Heart right ventricle (tissue), 16 donors: ENCODE measurements around the gene KIAA0930. TPM values are rescaled to one million over a fixed set of nuclear protein-coding genes. Genes with fewer than 3 reads are reported as not detected.

Experiments
- ATAC-seq, 8 donors: fragments of 200-7000 bp; cut with Tn5 transposase; one replicate each; pipeline ENCODE4 v1.9.1; 2020; ENCODE audit warnings: mild to moderate bottlenecking in 8 of 8, moderate library complexity in 8 of 8, moderate number of reproducible peaks in 1 of 8
- DNase-seq, 2 donors: peaks; one replicate each; pipeline ENCODE4 v3.0.0-alpha.2; 2020
- H3K27ac ChIP-seq, 10 donors: fragments of 200-600 bp; sonication (generic) in 2 of 10; one replicate each; pipeline versions ENCODE4 v1.5.0 to v1.8.0; 2020 to 2022; ENCODE audit warnings: mild to moderate bottlenecking in 3 of 10
- H3K27me3 ChIP-seq, 7 donors: fragments of 200-600 bp; one replicate each; pipeline ENCODE4 v1.8.0; 2021 to 2022; ENCODE audit warnings: mild to moderate bottlenecking in 2 of 7
- H3K36me3 ChIP-seq, 9 donors: fragments of 200-600 bp; sonication (generic) in 1 of 9; one replicate each; pipeline versions ENCODE4 v1.5.0 to v1.8.0; 2020 to 2022; ENCODE audit warnings: mild to moderate bottlenecking in 2 of 9
- H3K4me1 ChIP-seq, 9 donors: fragments of 200-600 bp; sonication (generic) in 1 of 9; one replicate each; pipeline versions ENCODE4 v1.5.0 to v1.8.0; 2020 to 2022; ENCODE audit warnings: mild to moderate bottlenecking in 4 of 9
- H3K4me3 ChIP-seq, 10 donors: fragments of 200-600 bp; sonication (generic) in 2 of 10; one replicate each; pipeline versions ENCODE4 v1.5.0 to v1.8.0; 2020 to 2022; ENCODE audit warnings: mild to moderate bottlenecking in 7 of 10, moderate library complexity in 2 of 10
- H3K9me3 ChIP-seq, 11 donors: fragments of 200-600 bp in 10 of 11; sonication (generic) in 2 of 11; one replicate each; pipeline versions ENCODE4 v1.5.0 to v1.8.0; 2013 to 2022; ENCODE audit warnings: mild to moderate bottlenecking in 2 of 11, control low read depth in 1 of 11, moderate library complexity in 1 of 11
- whole genome bisulfite sequencing, 2 donors: extraction: QIAGEN DNeasy Blood & Tissue Kit; methylation state at CpG; one replicate each; pipeline ENCODE4 v1.1.7; 2013; ENCODE audit warnings: inconsistent platforms in 1 of 2; 5-methylcytosine and 5-hydroxymethylcytosine counted together
- intact Hi-C, 10 donors: fragments of 100-400 bp; cut with DNase I; formaldehyde crosslinking; loops; one replicate each; pipeline versions ENCODE4 v1.11.1 to v1.14.2; 2022
- microRNA-seq, 2 donors: library from miRNA; unstranded; fragments of <30 nt; microRNA quantifications; one replicate each; pipeline ENCODE4 v1.2.0, GENCODE V29; 2021
- polyA plus RNA-seq, 2 donors: library from polyadenylated mRNA; stranded (reverse); fragments of 200-250 nt; gene quantifications; one replicate each; pipeline ENCODE4 v1.2.3, GENCODE V29; 2013
- total RNA-seq, 10 donors: library from RNA; stranded (reverse); fragmentation: NEBNext Ultra II Directional in 3 of 10; extraction: Animal tissue kit (Norgen Biotek cat#: 25700) in 3 of 10; gene quantifications; one replicate each; pipeline versions ENCODE4 v1.2.1 to v1.2.4, GENCODE V29; 2021 to 2023
- TF ChIP-seq, protein P1 (sequence below), 9 donors: fragments of 200-600 bp; sonication (generic) in 2 of 9; IDR thresholded peaks; one replicate each; pipeline versions ENCODE4 v1.5.0 to v1.8.0; 2021 to 2022; ENCODE audit warnings: antibody characterized with exemption in 9 of 9, mild to moderate bottlenecking in 5 of 9, moderate library complexity in 1 of 9
- donor health status: Arrhythmogenic right ventricular cardiomyopathy.
- donor health status: ischemic (EF 13 %, LVEDD 7.1; RV severe dilation, severe dysfunction).
- donor health status: healthy with polysubstance abuse.
- donor health status: DM: no; HTN: yes; CAD: no.
- donor health status: DM: no; HTN: no; CAD: no.
- donor health status: ischemic (EF 25% LVEDD 6.9; RV normal size, moderate dysfunction).
- donor health status: ischemic (EF 25% LVEDD 5.7; RV mildly dilated, moderate dysfunction).
- donor health status: healthy.
- donor health status: DM: yes; HTN: yes; CAD: no.
- donor health status: Ischemic cardiomyopathy.
- donor health status: ischemic (EF 35%, LVEDD 5.7; RV mildly dilated, moderate dysfunction).
- donor health status: nonischemic (EF 11% LVEDD 7.7; RV severe dilation, severe dysfunction).
- donor health status: DM: yes; HTN: yes; CAD: no.
- donor health status: PGD.
- donor health status: ischemic (EF 29% LVEDD 5.4; RV normal size, mild dysfunction).
- donor health status: nonischemic (EF 23%, LVEDD 6.1; RV moderate dilation, normal function).

KIAA0930 gene
- total and polyA plus RNA-seq, 12 donors = 9.1 to 48.3 (median 16.3) TPM

DNA sequence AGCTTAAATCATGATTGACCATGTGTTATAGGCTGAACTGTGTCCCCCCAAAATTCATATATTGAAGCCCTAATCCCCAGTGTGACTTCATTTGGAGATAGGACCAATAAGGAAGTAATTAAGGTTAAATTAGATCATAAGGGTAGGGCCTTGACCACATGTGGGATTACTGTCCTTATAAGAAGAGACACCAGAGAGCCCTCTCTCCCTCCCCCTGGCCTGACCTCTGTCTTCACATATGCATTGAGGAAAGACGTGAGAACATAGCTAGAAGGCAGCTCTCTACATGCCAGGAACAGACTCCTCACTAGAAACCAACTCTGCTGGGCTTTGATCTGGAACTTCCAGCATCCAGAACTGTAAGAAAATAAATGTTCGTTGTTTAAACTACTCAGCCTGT is 90.6 kb downstream of the KIAA0930 start:
- no peak for DNase-seq
- H3K36me3 ChIP-seq = peaks cover 0 to 33% (median 0%) of the 10 kb centered on the region in 9 donors
- no peak overlapping the region for H3K4me3 ChIP-seq
- no peak overlapping the region for H3K27ac ChIP-seq
- TF ChIP-seq, protein P1, sequence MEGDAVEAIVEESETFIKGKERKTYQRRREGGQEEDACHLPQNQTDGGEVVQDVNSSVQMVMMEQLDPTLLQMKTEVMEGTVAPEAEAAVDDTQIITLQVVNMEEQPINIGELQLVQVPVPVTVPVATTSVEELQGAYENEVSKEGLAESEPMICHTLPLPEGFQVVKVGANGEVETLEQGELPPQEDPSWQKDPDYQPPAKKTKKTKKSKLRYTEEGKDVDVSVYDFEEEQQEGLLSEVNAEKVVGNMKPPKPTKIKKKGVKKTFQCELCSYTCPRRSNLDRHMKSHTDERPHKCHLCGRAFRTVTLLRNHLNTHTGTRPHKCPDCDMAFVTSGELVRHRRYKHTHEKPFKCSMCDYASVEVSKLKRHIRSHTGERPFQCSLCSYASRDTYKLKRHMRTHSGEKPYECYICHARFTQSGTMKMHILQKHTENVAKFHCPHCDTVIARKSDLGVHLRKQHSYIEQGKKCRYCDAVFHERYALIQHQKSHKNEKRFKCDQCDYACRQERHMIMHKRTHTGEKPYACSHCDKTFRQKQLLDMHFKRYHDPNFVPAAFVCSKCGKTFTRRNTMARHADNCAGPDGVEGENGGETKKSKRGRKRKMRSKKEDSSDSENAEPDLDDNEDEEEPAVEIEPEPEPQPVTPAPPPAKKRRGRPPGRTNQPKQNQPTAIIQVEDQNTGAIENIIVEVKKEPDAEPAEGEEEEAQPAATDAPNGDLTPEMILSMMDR (IDR thresholded peaks at IDR 0.05) = no peak
- WGBS, 2 donors = 60 to 90% methylated on average over 2 of the region's 2 CpGs
- H3K9me3 ChIP-seq = no peaks in the 10 kb centered on the region
- no peak for ATAC-seq
- no peaks in the 10 kb centered on the region for H3K4me1 ChIP-seq
- intact Hi-C loops = no loop called here
- H3K27me3 ChIP-seq = no peaks in the 10 kb centered on the region

DNA sequence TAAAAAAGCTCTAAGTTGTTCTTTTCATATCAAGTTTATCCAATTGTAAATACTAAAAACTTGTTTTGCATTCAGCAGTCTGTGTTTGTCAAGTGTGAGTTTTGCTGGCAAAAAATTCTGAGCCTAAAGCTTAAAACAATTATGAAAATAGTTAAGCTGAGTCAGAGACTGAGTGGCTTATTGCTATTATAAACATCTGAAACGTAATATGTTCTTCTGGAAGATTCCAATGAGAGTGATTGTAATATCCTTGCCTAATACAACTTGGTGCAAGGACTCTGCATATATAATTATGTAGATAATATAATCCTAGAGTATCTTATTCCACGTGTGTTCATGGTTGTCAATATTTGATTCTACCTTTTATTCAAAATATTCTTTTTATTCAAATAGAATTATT is 91.0 kb downstream of the KIAA0930 start:
- 92 to 94% methylated on average over 2 of the region's 2 CpGs for WGBS, 2 donors
- ATAC-seq = no peak
- Histone ChIP-seq H3K4me3 (no peak overlapping the region), H3K27ac (no peak overlapping the region), H3K36me3 (peaks cover 0 to 30% (median 0%) of the 10 kb centered on the region in 9 donors), H3K27me3 (no peaks in the 10 kb centered on the region), H3K4me1 (no peaks in the 10 kb centered on the region), H3K9me3 (no peaks in the 10 kb centered on the region)
- TF ChIP-seq, protein P1 (IDR thresholded peaks at IDR 0.05) = no peak
- intact Hi-C loops = no loop called here
- DNase-seq = no peak

DNA sequence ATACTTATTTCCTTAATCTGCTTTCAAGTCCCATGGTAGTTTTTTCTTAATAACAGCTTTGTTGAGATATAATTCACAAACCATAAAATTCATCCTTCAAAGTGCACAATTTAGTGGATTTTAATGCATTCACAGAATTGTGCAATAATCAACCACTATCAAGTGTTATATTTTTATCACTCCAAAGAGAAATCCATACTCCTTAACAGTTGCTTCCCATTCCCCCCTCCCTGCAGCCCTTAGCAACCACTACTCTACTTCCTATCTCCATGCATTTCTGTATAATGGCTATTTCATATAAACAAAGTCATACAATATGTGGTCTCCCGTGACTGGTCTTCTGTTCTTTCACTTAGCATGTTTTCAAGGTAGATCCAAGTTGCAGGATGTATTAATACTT is 95.8 kb downstream of the KIAA0930 start:
- DNase-seq (no peak), ATAC-seq (no peak)
- WGBS, 2 donors = 64 to 76% methylated on average over 1 of the region's 1 CpG
- TF ChIP-seq, protein P1 (IDR thresholded peaks at IDR 0.05) = no peak
- Histone ChIP-seq H3K27ac (no peak overlapping the region), H3K4me3 (no peak overlapping the region), H3K9me3 (peaks cover 0 to 15% (median 3%) of the 10 kb centered on the region in 11 donors), H3K36me3 (peaks cover 0 to 12% (median 0%) of the 10 kb centered on the region in 9 donors), H3K4me1 (no peaks in the 10 kb centered on the region), H3K27me3 (no peaks in the 10 kb centered on the region)
- intact Hi-C loops = no loop called here

DNA sequence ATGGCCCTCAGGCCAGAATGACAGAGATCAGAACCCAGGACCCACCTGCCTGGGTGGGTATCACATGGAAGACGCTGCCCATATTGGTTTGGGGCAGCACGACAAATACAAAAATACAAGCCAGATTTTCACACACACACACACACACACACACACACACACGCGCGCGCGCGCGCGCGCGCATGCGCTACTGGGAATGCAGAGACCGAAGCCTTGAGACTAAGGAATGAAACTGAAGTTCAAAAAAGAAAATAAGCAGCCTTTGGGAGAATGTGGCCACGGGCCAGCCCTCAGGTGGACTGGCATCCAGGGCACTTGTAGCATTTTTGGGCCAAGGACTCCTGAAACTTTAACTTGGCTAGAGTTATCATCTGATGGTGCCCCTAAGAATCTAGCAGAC is 98.3 kb downstream of the KIAA0930 start:
- WGBS, 2 donors = 81 to 91% methylated on average over 15 of the region's 15 CpGs
- no peak for ATAC-seq
- TF ChIP-seq, protein P1 (IDR thresholded peaks at IDR 0.05) = no peak

More for the DNA sequence above, 98.3 kb downstream of the KIAA0930 start:
- H3K4me3 ChIP-seq = no peak overlapping the region
- peaks cover 0 to 15% (median 3%) of the 10 kb centered on the region in 11 donors for H3K9me3 ChIP-seq
- H3K27ac ChIP-seq = no peak overlapping the region
- H3K27me3 ChIP-seq = no peaks in the 10 kb centered on the region
- intact Hi-C loops = no loop called here
- H3K36me3 ChIP-seq = no peaks in the 10 kb centered on the region
- no peak for DNase-seq
- H3K4me1 ChIP-seq = no peaks in the 10 kb centered on the region

Small RNAs within 50 kb of the gene (microRNA-seq; reads per million reads assigned to microRNA genes)
- gene MIR1249 = 0.60 to 1.5 reads per million in 2 donors

Other genes with a start within 250 kb of the KIAA0930 start
- under 1 TPM in 6 of 10 donors, not detected in 4; 0.17 to 0.98 (median 0.50) TPM for gene PHF21B, start 230.9 kb downstream of the KIAA0930 start, total RNA-seq
- gene PHF21B, start 230.9 kb downstream of the KIAA0930 start, polyA plus RNA-seq = under 1 TPM; 0.07 to 0.73 TPM
- gene NUP50, start 77.0 kb downstream of the KIAA0930 start, total RNA-seq = 10 to 100 TPM; 10.7 to 21.2 (median 15.3) TPM
- gene NUP50, start 77.0 kb downstream of the KIAA0930 start, polyA plus RNA-seq = 10 to 100 TPM in 1 of 2 donors, 1 to 10 TPM in 1; 5.7 to 11.4 TPM
- gene UPK3A, start 44.1 kb upstream of the KIAA0930 start, total RNA-seq = not detected
- under 1 TPM in 1 of 2 donors, not detected in 1; 0.48 TPM for gene UPK3A, start 44.1 kb upstream of the KIAA0930 start, polyA plus RNA-seq
- gene FAM118A, start 69.0 kb upstream of the KIAA0930 start, total RNA-seq = 10 to 100 TPM; 10.4 to 30.8 (median 16.3) TPM
- gene FAM118A, start 69.0 kb upstream of the KIAA0930 start, polyA plus RNA-seq = 10 to 100 TPM; 10.2 to 35.7 TPM
- gene SMC1B, start 172.7 kb upstream of the KIAA0930 start, total RNA-seq = under 1 TPM in 1 of 10 donors, not detected in 9; 0.05 TPM
- gene SMC1B, start 172.7 kb upstream of the KIAA0930 start, polyA plus RNA-seq = not detected
- gene RIBC2, start 172.8 kb upstream of the KIAA0930 start, total RNA-seq = 1 to 10 TPM in 1 of 10 donors, under 1 TPM in 1, not detected in 8; 0.20 to 1.2 TPM
- gene RIBC2, start 172.8 kb upstream of the KIAA0930 start, polyA plus RNA-seq = under 1 TPM in 1 of 2 donors, not detected in 1; 0.06 TPM